NCI-H2227 treated with DMSO at 0.1 percent for 48 hours (cell line): ENCODE measurements around the gene CABP7.

ENCODE experiments used
- DNase-seq: peaks from one replicate; lab custom pipeline; 2025; lab: John Stamatoyannopoulos, UW

CABP7 gene

DNA sequence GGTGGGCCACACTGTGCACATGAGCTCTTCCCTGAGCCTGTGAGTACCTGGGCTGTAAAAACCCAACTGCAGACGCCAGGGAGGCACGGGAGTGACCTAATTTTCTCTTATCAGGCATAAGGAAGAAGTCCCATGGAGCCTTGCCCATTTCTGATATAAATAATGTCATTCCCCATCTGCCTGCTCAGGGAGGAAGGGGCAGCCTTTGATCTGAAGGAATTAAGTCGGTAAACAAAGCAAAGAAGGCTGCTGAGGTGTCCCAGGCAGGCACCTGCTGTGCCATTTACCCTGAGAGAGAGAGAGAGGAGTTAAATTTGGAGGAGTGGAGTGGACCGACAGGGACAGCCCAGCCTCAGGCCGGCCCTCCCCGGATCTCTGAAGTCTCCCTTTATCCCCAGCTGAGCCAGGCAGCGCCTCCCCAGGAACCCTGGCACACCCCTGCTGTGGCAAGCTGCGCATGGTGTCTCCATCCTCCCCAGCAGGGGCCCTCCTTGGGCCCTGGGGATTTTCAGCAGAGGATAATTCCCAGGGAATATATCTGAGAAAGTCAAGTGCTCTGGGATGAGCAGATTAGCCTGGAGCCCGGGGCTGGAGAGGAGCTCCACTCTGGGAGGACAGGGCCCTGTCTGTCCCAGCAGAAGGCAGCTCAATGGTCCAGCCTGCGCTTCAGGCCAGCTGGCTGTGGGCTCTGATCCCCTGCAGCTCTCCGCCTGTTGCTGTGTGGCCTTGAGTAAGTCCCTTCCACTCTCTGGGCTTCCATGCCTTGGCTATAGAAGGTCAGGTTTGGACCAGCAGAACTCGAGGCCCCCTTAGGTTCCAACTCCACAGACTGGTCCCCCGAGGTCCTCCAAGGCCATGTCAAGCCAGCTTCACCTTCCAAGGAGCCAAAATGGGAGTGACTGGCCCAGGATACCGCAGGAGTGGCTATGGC lies 17.5 kb upstream of the CABP7 start:
- DNase-seq = no peak

- DNase-seq = no peak
Observed at GRCh38 chr22:29702931-29703501, 16.8 kb upstream of the CABP7 start.

- DNase-seq = no peak
Observed at GRCh38 chr22:29703569-29704195, 16.1 kb upstream of the CABP7 start.

DNA sequence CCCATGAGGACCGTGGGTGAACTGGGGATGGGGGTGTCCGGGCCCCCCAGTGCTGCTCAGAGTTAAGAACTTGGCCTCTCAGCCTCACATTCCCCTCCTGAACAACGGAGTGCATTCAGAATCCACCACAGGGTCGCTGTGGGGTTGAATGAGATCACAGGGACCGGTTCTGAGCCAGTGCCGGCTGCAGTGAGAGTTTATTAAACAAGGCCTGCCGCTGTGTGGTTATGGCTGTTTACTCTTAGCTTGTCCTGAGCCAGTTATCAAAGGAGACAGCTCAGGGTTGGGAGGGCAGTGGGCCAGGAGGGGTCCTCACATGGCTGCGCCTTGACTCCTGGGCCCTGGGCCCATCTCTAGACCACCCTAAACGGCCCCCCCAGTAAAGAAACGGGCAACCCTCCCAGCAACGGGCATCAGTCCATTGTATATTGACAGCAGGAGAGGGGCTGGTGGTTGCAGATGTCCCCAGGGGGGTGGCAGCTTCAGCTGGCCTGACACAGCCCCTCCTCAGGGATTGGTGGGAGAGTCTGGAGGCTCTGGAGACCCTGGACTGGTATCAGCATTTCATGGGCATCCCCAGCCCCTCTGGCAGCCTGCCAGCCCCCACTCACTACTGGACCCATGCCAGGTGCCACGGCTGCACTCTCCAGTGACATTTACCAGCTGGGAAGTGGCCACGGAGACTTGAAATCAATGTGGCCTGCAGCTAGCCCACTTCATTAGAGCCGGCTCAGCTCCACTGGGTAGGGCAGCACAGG lies 15.1 kb upstream of the CABP7 start:
- DNase-seq = no peak

GRCh38 chr22:29705651-29706050 lies 14.2 kb upstream of the CABP7 start:
- no peak for DNase-seq

DNA sequence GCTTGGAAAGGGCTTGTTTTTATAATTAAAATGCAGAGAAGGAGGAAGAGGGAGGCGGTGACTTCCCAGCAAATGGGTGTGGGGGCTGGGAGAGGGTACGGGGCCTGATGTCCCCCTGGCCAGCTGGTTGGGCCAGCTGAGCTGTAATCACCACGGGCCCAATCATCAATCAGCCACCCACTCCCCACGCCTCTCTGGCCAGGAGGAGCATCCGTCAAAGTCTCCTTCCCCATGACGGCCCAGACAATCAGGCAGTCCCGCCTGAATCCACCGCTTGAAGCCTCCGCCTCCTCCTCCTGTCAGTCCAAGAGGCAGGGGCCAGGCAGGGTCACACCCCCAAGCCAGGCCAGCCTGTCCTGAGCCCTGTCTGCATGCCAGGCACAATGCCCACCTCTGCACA lies 13.3 kb upstream of the CABP7 start:
- DNase-seq = no peak

DNA sequence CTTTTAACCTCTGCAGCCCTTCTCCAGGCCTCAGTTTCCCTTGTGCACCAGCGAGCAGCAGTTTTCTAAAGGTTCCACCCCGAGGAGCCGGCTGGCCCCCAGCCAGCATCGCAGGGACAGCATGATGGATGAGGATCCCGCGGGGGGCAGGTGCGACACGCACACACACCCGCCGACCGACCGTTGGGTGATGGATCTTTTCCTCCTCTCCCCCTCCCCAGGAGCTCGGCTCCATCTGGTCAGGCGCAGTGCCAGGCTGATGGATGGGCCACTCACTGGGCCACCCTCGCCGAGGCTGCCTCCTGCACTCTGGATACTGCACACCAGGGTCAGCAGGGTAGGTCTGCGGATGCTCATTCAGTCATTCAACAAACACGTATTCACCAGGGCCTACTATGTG lies 12.8 kb upstream of the CABP7 start:
- no peak for DNase-seq

DNA sequence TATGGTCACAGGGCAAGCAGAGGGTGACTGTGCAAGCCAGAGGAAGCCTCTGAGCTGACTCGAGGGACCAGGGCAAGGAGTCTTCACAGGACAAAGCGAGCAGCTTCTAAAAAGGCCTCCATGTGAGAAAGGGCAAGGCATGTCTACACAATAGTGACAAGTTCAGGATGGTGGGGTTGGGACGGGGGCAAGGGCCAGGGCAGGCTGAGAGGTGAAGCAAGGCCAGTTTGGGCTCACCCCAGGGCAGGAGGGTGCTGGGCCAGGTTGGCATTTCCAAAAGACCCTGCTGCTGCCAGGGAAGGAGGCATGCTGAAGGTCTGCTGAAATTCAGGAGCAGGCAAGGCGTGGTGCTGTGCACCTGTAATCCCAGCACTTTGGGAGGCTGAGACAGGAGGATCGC lies 12.3 kb upstream of the CABP7 start:
- no peak for DNase-seq

GRCh38 chr22:29710193-29710592 lies 9.6 kb upstream of the CABP7 start:
- no peak for DNase-seq

- no peak for DNase-seq
Observed at GRCh38 chr22:29710922-29711593, 8.7 kb upstream of the CABP7 start.

DNA sequence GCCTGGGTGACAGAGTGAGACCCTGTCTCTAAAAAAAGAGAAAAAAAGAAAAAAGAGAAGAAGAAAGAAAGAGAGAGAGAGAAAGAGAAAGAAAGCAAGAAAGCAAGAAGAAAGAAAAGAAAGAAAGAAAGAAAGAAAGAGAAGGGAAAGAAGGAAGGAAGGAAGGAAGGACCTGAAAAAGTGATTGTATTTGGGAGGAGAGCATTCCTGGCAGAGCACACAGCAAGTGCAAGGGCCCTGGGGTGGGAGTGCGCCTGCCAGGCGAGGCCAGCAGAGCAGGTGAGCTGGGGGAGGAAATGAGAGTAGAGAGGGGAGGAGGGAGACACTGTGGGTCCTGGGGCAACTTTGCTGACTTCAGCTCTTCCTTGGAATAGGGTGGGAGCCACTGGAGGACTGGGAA lies 7.7 kb upstream of the CABP7 start:
- DNase-seq = no peak

DNA sequence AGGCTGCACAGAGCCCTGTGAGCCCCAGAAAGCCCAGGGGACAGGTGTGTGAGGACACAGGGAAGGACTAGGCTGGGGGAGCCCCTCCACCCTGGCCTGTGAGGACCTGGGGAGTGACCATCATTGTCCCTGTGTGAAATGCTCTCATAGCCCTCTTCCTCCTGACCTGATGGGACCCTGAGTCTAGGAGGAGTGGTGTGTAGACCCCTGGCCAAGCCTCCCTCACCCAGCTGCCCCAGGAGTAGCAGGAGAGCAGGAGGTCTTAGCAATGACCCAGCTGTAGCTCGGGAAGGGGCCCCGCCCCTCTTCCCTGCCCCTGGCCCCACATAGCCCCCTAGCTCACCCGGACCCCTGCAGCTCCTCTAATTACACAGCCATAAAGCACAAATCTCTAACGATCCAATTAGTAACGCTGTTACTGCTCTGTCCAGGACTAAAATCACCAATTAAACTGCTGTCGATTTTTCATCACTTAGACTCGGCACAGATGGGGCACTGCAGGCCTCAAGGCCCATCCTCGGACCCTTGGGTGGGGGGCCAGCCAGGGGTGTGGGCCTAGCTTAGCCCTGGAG lies 6.6 kb upstream of the CABP7 start:
- no peak for DNase-seq

- DNase-seq = no peak
Observed at GRCh38 chr22:29715240-29715639, 4.6 kb upstream of the CABP7 start.

GRCh38 chr22:29715705-29716104 lies 4.1 kb upstream of the CABP7 start:
- DNase-seq = no peak

DNA sequence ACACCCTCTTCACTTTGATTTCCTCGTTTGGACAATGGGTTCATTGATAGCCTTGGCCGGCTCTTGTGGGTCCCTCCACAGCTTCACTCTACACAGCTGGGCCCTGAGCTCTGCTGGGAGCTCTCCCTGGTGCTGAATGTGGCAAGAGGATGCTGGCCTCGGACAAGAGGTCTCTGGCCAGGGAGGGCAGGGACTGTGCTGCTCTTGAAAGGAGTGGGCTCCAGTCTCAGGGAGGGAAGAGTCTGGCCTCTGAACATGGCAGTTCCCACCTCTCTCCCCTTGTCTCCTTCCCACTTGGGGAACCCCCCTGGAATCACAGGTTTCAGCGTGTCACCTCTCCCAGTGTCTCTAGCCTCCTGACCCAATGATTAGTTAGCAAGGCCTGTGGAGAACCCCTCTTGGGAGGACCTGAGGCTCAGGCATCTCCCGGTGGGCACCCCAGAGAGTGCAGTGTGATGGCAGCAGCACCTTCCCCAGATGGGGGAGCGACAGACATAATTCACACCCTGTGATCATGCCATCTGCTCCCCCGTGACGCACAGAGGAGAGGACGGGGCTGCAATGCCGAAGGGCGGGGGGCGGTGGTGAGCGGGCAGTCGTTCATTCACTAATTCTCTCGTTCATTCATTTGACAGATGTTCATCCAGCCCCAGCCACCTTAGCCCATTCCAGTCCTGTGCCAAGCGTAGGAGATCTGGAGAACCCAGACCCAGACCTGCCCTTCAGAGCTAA lies 2.8 kb upstream of the CABP7 start:
- DNase-seq = no peak

DNA sequence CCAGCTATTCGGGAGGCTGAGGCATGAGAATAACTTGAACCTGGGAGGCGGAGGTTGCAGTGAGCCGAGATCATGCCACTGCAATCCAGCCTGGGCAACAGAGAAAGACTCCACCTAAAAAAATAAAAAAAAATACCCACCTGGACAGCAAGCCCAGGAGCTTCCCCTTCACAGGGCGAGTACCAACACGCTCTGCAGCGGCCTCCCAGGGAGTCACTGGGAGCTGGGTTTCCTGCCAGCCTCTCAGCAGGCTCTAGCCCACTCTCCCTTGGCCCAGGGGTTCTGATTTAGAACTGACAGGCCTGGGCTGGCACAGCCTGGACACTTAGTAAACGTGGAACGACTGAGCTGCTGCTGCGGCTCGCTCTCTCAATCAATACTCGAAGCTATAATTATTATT lies 2.0 kb upstream of the CABP7 start:
- no peak for DNase-seq

- DNase-seq = no peak
Observed at GRCh38 chr22:29718949-29719898, 579 bp upstream of the CABP7 start.

DNA sequence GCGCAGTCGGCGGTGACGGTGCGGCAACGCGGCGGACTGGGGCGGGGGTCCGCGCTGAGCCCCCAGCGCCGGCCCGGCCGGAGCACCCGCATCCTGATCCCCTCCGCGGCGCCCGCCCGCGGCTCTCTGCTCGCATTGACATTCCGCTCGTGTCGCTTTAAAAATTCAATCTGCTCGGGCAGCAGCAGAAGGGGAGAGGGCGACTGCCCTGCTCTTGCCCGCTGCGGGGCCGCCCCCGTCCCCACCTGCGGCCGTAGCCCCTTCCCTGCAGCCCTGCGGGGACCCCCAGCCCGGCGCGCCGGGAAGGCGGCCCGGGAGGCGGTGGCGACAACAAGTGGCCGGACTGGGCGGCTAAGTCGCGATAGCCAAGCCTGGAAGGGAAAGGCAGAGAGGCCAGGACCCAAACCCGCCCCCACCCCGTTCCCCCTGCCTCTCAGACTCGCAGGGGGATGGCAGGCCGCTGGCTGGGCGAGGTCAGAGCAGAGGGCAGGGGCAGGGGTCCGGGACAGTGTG lies 1.1 kb downstream of the CABP7 start:
- no peak for DNase-seq

- DNase-seq = no peak
Observed at GRCh38 chr22:29722151-29722550, 2.3 kb downstream of the CABP7 start.
